ELF-1 (cell line): ENCODE results near the gene KLRK1.
A peak's percentile ranks its signal among the peaks of the same experiment; 100 is the strongest.
"Not testable (repeated sequence)": the region's sequence is repeated elsewhere in the genome, so short reads cannot be mapped to it uniquely, and the experiment has no call there.

Experiments used
- DNase-seq: peaks from one replicate; pipeline ENCODE4 v3.0.0-alpha.2; 2016; ENCODE audit warnings: low read depth, low spot score

The KLRK1 gene

GRCh38 chr12:10389904-10390303 is at the start of gene KLRK1:
Gene KLRK1 (minus strand): TSS chr12:10390041. CDS start chr12:10388810, 1,231 bp downstream.
- no peak for DNase-seq

- not testable (repeated sequence) for DNase-seq
These were observed 47.8 kb upstream of the KLRK1 start for GRCh38 chr12:10437601-10438000.

GRCh38 chr12:10435816-10436215 is 46.0 kb upstream of the KLRK1 start, which contains the start of gene KLRC2:
Gene KLRC2 (minus strand): TSS chr12:10436010. CDS start chr12:10435986, 24 bp downstream.
- DNase-seq: not testable (repeated sequence)

DNA sequence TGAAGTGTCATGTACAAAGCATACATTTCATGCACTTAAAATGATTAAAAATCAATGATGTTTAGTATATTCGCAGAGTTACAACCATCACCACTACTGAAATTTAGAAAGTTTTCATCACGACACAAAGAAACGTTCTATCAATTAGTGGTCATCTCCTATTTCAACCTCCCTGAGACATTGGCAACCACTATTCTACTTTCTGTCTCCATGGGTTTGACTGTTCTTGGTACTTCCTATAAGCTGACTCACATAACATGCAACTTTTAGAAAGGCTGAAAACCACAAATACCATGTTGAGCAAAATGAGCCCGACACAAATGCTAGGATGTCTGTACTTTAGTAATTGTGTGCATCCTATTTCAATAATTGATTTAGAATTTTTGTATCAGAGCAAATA is 40.8 kb upstream of the KLRK1 start:
- not testable (repeated sequence) for DNase-seq

- not testable (repeated sequence) for DNase-seq
These were observed 36.1 kb upstream of the KLRK1 start for GRCh38 chr12:10425938-10426337.

DNA sequence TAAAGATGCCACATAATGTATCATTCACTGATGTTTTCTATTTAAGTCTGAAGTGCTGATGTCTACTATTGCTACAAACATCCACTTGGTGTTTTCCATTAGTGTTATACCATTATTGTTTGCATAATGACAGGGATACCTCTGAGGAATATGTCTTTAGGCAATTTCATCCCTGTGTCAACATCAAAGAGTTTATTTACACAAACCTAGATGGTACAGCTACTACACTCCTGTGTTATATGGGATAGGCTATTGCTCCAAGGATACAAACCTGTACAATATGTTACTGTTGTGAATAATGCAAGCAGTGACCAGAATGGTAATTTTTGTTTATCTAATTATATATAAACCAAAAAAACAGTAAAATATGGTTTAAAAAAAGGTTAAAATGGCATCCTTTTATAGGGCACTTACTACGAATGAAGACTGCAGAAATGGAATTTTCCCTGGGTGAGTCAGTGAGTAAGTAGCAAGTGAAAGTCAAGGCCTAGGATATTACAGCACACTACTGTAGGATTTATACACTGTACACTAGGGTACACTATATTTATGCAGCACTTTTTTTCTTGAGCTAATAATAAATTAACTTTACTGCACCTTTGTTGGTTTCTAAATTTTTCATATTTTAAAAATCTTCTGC is 34.5 kb upstream of the KLRK1 start:
- not testable (repeated sequence) for DNase-seq

- not testable (repeated sequence) for DNase-seq
These were observed 32.3 kb upstream of the KLRK1 start for GRCh38 chr12:10422159-10422558.

DNA sequence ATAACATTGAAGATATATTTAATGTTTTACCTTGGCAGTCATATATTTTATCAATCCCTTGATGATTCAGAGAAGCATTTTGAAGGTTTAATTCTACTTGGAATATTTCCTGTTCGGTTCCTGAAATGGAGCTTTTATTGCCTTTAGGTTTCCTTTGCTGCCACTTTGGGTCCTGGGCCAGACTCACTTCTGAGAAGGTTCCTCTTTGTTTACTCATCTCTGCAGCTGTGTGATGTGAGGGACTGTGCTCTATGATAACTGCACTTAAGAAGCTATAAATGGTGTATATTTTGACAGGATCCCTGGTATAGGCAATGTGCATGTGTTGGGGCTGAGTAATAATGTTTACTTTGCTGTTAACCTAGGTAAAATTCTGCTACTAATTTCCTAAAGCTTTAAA is 30.5 kb upstream of the KLRK1 start, which contains the start of gene KLRC3:
Gene KLRC3 (minus strand): TSS at position 262 of the 400 bp plus-strand sequence. CDS start 45 bp downstream, at position 217.
- DNase-seq: not testable (repeated sequence)

DNA sequence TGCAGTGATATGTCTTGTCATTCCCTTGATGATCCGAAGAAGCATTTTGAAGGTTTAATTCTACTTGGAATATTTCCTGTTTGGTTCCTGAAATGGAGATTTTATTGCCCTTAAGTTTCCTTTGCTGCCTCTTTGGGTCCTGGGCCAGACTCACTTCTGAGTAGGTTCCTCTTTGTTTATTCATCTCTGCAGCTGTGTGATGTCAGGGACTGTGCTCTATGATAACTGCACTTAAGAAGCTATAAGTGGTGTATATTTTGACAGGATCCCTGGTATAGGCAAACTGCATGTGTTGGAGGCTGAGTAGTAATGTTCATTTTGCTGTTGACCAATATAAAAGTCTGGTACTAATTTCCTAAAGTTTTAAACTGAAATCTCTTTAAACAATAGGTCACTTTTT is 19.6 kb upstream of the KLRK1 start, which contains the start of gene KLRC4:
Gene KLRC4 (minus strand): TSS at position 366 of the 400 bp plus-strand sequence. CDS start 182 bp downstream, at position 184.
- DNase-seq: no peak

DNA sequence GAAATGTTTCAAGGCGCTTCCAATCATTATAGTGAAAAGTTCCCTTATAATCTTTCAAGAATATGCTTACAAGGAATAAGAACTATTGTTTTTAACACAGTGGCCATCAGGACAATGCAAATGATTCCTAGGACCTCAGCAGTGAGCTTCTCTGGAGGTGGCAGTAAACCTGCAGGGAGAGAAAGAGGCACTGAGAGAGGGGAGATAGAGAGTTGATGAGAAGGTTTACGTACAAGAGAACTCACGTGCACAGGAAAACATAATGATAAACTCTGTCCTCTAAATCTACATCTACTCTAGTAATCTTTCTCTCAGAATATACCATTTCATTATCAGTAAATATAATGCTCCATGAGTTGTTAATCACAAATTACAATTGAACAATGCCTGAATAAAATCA is 19.0 kb upstream of the KLRK1 start:
- no peak for DNase-seq

DNA sequence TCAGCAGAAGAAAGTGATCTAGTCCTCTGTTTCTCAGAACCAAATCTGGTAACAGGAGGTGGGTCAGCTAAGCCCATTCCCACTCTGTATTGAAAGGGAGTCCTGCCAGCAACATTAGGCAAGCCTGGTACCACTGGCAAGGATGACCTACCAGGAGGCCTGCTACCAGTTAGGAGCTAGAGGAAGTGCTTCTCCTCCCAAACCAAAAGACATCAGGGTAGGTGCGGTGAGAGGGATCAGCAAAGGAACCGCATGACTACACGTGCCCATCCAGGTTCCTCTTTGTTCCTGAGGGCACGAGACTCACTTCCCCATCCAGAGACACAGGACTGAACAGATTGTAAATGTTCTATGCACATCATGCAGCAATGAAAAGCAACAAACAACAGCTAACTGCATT is 16.9 kb upstream of the KLRK1 start:
- DNase-seq: no peak

DNA sequence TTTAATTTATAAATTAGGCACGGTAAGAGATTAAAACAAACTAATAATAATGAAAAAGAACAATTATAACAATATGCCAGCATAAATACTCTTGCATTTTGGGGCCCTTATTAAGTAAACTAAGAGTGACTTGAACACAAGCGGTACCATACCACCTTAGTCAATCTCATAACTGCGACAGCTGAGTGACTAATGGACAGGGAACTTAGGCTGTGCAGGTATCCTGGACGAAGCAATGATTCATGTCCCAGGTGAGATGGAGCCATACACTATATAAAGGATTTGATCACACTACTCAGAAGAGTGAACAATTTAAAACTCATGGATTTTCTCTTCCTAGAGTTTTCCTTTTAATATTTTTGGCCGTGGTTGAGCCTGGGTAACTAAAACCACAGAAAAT is 15.5 kb upstream of the KLRK1 start:
- no peak for DNase-seq

DNA sequence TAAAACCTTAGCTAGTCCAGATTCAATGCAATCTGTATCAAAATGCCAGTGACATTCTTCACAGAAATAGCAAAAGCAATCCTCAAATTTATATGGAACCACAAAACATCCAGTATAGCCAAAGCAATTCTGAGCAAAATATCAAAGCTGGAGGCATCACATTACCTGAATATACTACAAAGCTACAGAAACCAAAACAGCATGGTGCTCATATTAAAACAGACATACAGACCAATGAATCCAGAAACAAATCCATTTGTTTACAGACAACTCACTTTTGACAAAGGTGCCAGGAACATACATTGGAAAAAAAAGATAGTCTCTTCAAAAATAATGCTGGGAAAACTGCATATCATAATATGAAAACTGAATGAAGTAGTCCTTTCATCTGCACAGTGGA is 15.0 kb upstream of the KLRK1 start:
- no peak for DNase-seq

GRCh38 chr12:10400829-10401228 is 11.0 kb upstream of the KLRK1 start:
- no peak for DNase-seq

DNA sequence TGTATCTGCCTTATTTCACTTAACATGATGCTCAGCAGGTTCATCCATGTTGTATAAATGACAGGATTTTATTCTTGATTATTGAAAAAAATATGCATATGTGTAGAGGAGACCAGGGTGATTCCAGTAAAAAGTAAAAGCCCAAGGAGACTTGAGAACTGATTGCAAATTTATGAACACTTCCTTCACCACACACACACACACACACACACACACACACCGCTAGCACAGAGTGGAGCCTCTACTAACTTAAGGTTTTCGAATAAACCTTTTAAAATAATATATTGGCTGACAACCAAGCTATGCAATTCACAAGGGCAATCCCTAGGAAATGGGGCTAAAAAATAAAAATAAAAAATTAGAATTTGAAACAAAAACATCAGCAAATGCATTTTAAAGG is 8.3 kb upstream of the KLRK1 start:
- DNase-seq: no peak

- no peak for DNase-seq
These were observed 7.5 kb upstream of the KLRK1 start for GRCh38 chr12:10397296-10397695.

DNA sequence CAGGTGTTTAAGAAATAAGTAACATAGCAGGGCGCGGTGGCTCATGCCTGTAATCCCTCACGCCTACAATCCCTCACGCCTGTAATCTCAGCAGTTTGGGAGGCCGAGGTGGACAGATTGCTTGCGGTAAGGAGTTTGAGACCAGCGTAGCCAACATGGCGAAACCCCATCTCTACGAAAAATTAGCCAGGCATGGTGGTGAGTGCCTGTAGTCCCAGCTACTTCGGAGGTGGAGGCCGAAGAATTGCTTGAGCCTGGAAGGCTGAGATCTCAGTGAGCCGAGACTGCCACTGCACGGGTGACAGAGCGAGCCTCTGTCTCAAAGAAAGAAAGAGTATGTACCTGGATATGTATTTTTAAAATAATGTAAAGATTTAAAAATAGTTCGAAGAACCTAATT is 6.3 kb upstream of the KLRK1 start:
- not testable (repeated sequence) for DNase-seq

GRCh38 chr12:10395390-10395998 is 5.7 kb upstream of the KLRK1 start:
- peak; percentile 78 for DNase-seq

GRCh38 chr12:10394531-10395152 is 4.8 kb upstream of the KLRK1 start:
- DNase-seq: not testable (repeated sequence)

GRCh38 chr12:10393291-10393690 is 3.5 kb upstream of the KLRK1 start:
- no peak for DNase-seq

DNA sequence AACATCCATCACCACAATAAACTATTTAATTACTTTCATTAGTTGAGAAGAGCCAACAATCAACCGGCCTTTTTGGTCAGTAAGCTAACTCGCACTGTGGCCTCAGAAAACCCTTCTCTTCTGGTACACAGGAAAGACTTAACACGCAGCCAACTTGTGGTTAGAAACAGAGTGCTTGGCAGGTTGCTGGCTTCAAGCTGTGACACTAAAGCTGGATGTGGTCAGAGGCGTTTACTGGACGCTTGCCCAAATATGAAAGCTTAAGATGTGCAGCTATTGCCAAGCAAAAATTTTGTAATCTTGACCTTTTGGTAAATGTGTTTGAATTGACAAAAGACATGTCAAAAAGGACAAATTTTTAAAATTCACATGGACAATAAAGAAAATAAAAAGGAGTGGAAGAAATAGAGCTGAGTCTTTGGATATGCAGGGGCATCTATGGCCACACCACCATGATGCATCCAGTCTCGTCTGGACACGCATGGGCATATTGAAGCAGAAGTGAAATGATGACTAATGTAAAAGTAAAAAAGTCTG is 2.6 kb upstream of the KLRK1 start:
- DNase-seq: no peak

DNA sequence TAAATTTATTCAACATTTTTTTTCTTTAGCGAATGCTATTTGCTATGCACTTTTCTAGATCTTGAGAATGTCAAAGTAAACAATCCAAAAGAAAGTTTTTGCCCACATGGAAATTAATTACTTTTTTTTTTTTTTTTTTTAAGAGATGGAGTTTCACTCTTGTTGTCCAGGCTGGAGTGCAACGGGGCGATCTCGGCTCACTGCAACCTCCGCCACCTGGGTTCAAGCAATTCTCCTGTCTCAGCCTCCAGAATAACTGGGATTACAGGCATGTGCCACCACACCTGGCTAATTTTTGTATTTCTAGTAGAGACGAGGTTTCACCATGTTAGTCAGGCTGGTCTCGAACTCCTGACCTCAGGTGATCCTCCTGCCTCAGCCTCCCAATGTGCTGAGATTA is 1.1 kb upstream of the KLRK1 start:
- not testable (repeated sequence) for DNase-seq
